GM12892 (cell line): ENCODE results near the gene KLHL30.

Source experiments
- POLR2A ChIP-seq: IDR thresholded peaks from 2 replicates; pipeline ENCODE4 v1.6.1; 2011; ENCODE audit warnings: low read depth, low read length, control low read depth
- POLR2AphosphoS5 ChIP-seq: IDR thresholded peaks from 2 replicates; pipeline ENCODE4 v1.6.1; 2011; ENCODE audit warnings: low read depth, low read length, control low read depth

- TF ChIP-seq POLR2A (no peak), POLR2AphosphoS5 (no peak)
These were observed 4.7 kb upstream of the KLHL30 start for GRCh38 chr2:238133499-238134392.
